Panc1 (cell line): ENCODE data around the gene NLN. TPM values are rescaled to one million over a fixed set of nuclear protein-coding genes. Genes with fewer than 3 reads are reported as not detected.
A peak's percentile ranks its signal among the peaks of the same experiment; 100 is the strongest.

Source experiments
- ATAC-seq: fragments of 200-7000 bp; cut with Tn5 transposase; 2 replicates; pipeline ENCODE4 v1.9.1; 2020; ENCODE audit warnings: mild to moderate bottlenecking, moderate library complexity
- BruUV-seq: library from RNA; stranded (reverse); fragments of 400-500 nt; replicated peaks from 2 replicates; lab custom pipeline; 2021; lab: Mats Ljungman, UMichigan
- CTCF ChIA-PET: fragments of 300-600 bp; sonication (Branson Sonifier 250); formaldehyde crosslinking; loops from one replicate; lab custom pipeline; 2022; ENCODE audit warnings: antibody characterized with exemption; lab: Charles Lee
- POLR2A ChIA-PET: fragments of 300-600 bp; sonication (Branson Sonifier 250); formaldehyde crosslinking; loops from one replicate; lab custom pipeline; 2022; ENCODE audit warnings: antibody characterized with exemption; lab: Charles Lee
- DNase-seq: peaks from one replicate; pipeline ENCODE4 v3.0.0-alpha.2; 2010; ENCODE audit warnings: low read depth, low spot score
- H3K27ac ChIP-seq: 2 replicates; pipeline ENCODE4 v1.5.1; 2011; ENCODE audit warnings: mild to moderate bottlenecking, low read length, inconsistent platforms
- H3K27me3 ChIP-seq: fragments of 200-500 bp; sonication (Bioruptor generic); 2 replicates; pipeline ENCODE4 v1.6.0; 2014; ENCODE audit warnings: low read length, inconsistent platforms; ENCODE audit not compliant: control insufficient read depth, insufficient read depth
- H3K36me3 ChIP-seq: fragments of 200-500 bp; sonication (Bioruptor generic); 2 replicates; pipeline ENCODE4 v1.5.1; 2014; ENCODE audit warnings: inconsistent platforms, mild to moderate bottlenecking, low read length, moderate library complexity; ENCODE audit not compliant: control insufficient read depth, insufficient read depth
- H3K4me1 ChIP-seq: 2 replicates; pipeline ENCODE4 v1.5.1; 2011; ENCODE audit warnings: inconsistent platforms, mild to moderate bottlenecking, low read length, moderate library complexity; ENCODE audit not compliant: control insufficient read depth, insufficient read depth
- H3K4me3 ChIP-seq, 2 experiments: 2 replicates each; pipeline ENCODE4 v1.5.1; 2011 to 2012; ENCODE audit warnings: low read depth in 2 of 2, low read length in 2 of 2, mild to moderate bottlenecking in 2 of 2, inconsistent platforms in 1 of 2, moderate library complexity in 1 of 2
- H3K9me3 ChIP-seq: fragments of 200-500 bp; sonication (Bioruptor generic); 2 replicates; pipeline ENCODE4 v1.5.1; 2014; ENCODE audit warnings: low read depth, mild to moderate bottlenecking, inconsistent platforms, low read length, moderate library complexity; ENCODE audit not compliant: control insufficient read depth, insufficient read depth
- POLR2AphosphoS5 ChIP-seq: IDR thresholded peaks from 2 replicates; pipeline ENCODE4 v1.6.1; 2012; ENCODE audit warnings: mild to moderate bottlenecking, low read depth, low read length, moderate library complexity
- REST ChIP-seq, 2 experiments: IDR thresholded peaks; 2 replicates each; pipeline ENCODE4 v1.6.1; 2011 to 2012; ENCODE audit warnings: low read depth in 2 of 2, control low read depth in 1 of 2, low read length in 1 of 2, mild to moderate bottlenecking in 1 of 2, moderate library complexity in 1 of 2; ENCODE audit not compliant: insufficient read depth in 1 of 2
- SIN3A ChIP-seq: IDR thresholded peaks from 2 replicates; pipeline ENCODE4 v1.6.1; 2012; ENCODE audit warnings: low read depth, mild to moderate bottlenecking, low read length, moderate library complexity, borderline replicate concordance; ENCODE audit not compliant: insufficient read depth
- TCF7L2 ChIP-seq: IDR thresholded peaks from 2 replicates; pipeline ENCODE4 v1.6.1; 2011; ENCODE audit warnings: mild to moderate bottlenecking, low read depth, low read length, inconsistent platforms
- in situ Hi-C: cut with HindIII; loops from 2 replicates; pipeline ENCODE4 v1.10.0; 2016; ENCODE audit warnings: low sequenced_read_pairs, low pct_unique_long_range_greater_than_20kb
- intact Hi-C: fragments of 100-400 bp; cut with micrococcal nuclease; formaldehyde crosslinking; loops from one replicate; pipeline ENCODE4 v1.10.0; 2022; ENCODE audit not compliant: unreplicated experiment
- total RNA-seq: library from RNA; stranded (reverse); gene quantifications from one replicate; pipeline ENCODE4 v1.2.1, GENCODE V29; 2021; ENCODE audit not compliant: unreplicated experiment
- TF ChIP-seq, protein P1 (sequence below): fragments of 450-650 bp; IDR thresholded peaks from 2 replicates; pipeline ENCODE4 v1.5.1; 2017; ENCODE audit warnings: mild to moderate bottlenecking

The NLN gene
- total RNA-seq, 1 experiment from 2014 or later, result 51.8 TPM

DNA sequence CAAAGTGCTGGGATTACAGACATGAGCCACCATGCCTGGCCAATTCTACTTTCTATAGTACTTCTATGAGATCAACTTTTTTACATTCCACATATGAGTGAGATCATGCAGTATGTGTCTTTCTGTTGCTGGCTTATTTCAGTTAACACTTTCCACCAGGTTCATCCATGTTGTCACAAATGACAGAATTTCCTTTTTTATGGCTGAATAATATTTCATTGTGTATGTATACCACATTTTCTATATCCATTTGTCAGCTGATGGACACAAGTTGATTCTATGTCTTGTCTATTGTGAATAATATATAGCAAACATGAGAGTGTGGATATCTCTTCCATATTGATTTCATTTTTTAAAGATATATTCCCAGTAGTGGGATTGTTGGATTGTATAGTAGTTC lies 17.2 kb downstream of the NLN start:
- Histone ChIP-seq H3K9me3 (no peaks in the 10 kb centered on the region), H3K36me3 (no peaks in the 10 kb centered on the region), H3K4me3 (no peak overlapping the region), H3K27me3 (no peaks in the 10 kb centered on the region), H3K4me1 (no peaks in the 10 kb centered on the region; the same call in 1 of the 2 replicates), H3K27ac (no peak overlapping the region)
- ATAC-seq, result no peak
- TF ChIP-seq SIN3A (no peak), REST (IDR thresholded peaks at IDR 0.05; ENCODE audit: insufficient read depth in 1 of 2, low read depth in 2 of 2, low read length in 1 of 2) (no peak), POLR2AphosphoS5 (no peak), TCF7L2 (no peak)
- TF ChIP-seq, protein P1, sequence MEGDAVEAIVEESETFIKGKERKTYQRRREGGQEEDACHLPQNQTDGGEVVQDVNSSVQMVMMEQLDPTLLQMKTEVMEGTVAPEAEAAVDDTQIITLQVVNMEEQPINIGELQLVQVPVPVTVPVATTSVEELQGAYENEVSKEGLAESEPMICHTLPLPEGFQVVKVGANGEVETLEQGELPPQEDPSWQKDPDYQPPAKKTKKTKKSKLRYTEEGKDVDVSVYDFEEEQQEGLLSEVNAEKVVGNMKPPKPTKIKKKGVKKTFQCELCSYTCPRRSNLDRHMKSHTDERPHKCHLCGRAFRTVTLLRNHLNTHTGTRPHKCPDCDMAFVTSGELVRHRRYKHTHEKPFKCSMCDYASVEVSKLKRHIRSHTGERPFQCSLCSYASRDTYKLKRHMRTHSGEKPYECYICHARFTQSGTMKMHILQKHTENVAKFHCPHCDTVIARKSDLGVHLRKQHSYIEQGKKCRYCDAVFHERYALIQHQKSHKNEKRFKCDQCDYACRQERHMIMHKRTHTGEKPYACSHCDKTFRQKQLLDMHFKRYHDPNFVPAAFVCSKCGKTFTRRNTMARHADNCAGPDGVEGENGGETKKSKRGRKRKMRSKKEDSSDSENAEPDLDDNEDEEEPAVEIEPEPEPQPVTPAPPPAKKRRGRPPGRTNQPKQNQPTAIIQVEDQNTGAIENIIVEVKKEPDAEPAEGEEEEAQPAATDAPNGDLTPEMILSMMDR, result no peak
- POLR2A ChIA-PET, result no interaction called here
- CTCF ChIA-PET, result no interaction called here
- no TSS peak for BruUV-seq
- intact Hi-C loops, result no loop called here
- DNase-seq, result no peak
- in situ Hi-C loops, result no loop called here

GRCh38 chr5:65742565-65743231 lies 20.7 kb downstream of the NLN start:
- Histone ChIP-seq H3K27me3 (no peaks in the 10 kb centered on the region), H3K9me3 (no peaks in the 10 kb centered on the region), H3K4me3 (no peak overlapping the region), H3K27ac (no peak overlapping the region), H3K36me3 (no peaks in the 10 kb centered on the region), H3K4me1 (no peaks in the 10 kb centered on the region; the same call in 1 of the 2 replicates)
- POLR2A ChIA-PET, result no interaction called here
- no peak for TF ChIP-seq REST (IDR thresholded peaks at IDR 0.05; ENCODE audit: insufficient read depth in 1 of 2, low read depth in 2 of 2, low read length in 1 of 2)
- TF ChIP-seq, protein P1, result peak; percentile 73; the same call in 1 of the 2 replicates
- intact Hi-C loops (loop anchor here (10.0 kb wide), 1 partner anchor 182 kb away; the partner anchor contains the start of gene ERBIN), in situ Hi-C loops (no loop called here)
- peak; percentile 82 for ATAC-seq
- CTCF ChIA-PET, result interaction anchor here (0.6 kb wide), 2 partner anchors 65 to 658 kb away, joined by 3 to 4 read pairs; no protein-coding TSS in a partner anchor
- no TSS peak for BruUV-seq
- DNase-seq, result no peak
